Measurements from ENCODE around the gene DDX51. TPM values are rescaled to one million over a fixed set of nuclear protein-coding genes. Genes with fewer than 3 reads are reported as not detected.

Gene DDX51, protein sequence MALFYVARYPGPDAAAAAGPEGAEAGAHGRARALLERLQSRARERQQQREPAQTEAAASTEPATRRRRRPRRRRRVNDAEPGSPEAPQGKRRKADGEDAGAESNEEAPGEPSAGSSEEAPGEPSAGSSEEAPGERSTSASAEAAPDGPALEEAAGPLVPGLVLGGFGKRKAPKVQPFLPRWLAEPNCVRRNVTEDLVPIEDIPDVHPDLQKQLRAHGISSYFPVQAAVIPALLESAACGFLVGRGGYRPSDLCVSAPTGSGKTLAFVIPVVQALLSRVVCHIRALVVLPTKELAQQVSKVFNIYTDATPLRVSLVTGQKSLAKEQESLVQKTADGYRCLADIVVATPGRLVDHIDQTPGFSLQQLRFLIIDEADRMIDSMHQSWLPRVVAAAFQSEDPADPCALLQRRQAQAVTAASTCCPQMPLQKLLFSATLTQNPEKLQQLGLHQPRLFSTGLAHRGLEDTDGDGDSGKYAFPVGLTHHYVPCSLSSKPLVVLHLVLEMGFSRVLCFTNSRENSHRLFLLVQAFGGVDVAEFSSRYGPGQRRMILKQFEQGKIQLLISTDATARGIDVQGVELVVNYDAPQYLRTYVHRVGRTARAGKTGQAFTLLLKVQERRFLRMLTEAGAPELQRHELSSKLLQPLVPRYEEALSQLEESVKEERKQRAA
- total RNA-seq, result 18.0 TPM

- DNase-seq (ENCODE audit: low spot score), result peak; percentile 96
Observed at GRCh38 chr12:132144115-132144809, at the start of gene DDX51, which contains the start of gene NOC4L. DDX51 (minus strand) TSS chr12:132144319; CDS start chr12:132144296, 23 bp downstream. NOC4L (plus strand) TSS chr12:132144457; CDS start chr12:132144489, 32 bp downstream.

DNA sequence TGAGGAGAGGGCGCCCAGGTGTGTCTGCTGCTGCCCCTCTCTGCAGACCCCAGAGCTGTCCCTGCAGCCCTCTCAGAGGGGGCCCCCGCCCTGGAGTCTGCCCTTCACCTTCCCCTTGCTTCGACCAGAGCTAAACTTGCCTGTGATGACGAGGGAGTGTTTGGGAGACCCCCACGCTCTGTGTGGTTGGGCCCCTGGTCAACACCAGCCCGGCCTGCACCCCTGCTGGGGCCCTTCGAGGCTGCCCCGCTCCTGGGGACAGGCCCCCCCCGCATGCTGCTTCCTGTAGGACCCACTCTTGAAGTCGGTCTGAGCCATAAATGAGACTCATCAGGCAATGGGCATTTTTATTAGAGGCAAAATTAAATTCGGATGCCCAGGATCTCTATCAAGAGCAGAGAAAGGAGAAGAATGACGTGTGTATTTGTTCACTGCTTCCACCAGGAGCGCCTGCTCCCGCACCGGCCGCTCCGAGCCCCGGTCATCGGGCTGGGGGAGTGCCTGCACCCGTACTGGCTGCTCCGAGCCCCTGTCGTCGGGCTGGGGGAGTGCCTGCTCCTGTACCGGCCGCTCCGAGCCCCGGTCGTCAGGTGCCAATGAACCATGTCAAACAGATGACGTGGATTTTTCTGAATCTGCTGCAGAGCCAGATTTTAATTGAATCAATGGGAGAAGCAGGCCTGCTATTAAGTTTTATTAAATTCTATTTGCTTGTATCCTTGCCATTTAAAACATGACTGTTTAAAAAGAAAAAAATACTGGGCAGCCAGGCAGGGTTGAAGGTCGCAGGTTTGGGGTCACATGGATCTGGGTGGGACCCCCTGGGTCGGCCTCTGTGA, 47.8 kb upstream of the DDX51 start:
- no peak for DNase-seq (ENCODE audit: low spot score)

DNA sequence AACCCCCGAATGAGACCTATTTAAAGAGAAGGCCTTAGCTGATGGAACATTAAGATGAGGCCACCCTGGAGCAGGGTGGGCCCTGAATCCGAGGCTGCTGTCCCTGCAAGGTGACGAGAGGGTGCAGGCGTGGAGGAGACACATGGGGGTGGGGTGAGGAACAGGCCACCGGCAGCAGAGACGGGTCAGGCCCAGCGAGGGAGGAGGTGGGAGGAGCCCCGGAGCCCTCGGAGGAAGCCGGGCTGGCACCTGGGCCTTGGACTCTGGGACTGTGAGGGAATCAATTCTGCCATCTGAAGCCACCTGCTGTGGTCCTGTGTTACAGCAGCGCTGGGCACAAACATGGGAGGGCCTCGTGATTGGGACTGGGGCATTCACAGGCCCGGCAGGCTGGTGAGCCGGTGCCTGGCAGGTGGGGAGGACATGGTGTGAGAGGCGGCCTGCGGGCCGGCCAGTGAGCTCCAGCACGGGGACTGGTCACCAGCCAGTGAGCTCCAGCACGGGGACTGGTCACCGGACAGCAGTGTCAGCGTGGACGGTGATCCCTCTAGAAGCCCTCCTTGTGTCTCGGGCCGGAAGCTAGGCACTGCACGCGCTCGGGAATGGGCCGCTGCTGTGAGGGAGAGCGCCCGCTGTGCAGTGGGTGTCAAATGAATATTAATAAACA, 46.8 kb upstream of the DDX51 start:
- DNase-seq (ENCODE audit: low spot score), result no peak

- DNase-seq (ENCODE audit: low spot score), result no peak
Observed at GRCh38 chr12:132190012-132190755, 46.1 kb upstream of the DDX51 start.

DNA sequence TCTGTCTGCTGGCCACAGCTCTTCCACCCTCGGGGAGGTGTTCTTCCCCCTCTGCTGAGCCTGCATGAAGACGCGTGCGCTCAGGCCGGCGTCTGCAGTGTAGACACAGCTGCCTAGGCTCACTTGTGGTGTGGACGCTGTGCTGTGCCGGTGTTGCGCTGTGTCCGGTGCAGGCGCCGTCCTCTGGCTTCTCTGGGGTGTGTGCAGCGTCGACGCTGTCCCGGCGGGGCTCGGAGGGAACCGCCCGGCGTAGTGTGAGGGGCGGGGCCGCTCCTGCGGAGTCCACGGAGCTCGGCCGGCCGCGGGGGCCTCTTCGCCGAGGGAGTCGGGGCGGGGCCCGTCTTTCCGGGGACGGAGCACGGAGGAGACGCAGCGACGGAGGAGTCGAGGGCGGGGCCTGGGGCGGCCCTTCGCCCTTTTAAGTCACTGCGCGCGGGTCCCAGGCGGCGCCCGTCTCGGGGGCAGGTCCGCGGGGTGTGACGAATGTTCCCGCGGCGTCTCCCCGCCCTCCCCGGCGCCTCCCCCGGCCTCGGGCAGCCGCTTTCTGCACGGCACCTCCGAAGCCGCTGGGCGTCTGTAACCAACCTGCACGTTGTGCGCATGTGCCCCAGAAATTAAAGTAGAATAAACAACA, 45.4 kb upstream of the DDX51 start:
- DNase-seq (ENCODE audit: low spot score), result peak; percentile 94

DNA sequence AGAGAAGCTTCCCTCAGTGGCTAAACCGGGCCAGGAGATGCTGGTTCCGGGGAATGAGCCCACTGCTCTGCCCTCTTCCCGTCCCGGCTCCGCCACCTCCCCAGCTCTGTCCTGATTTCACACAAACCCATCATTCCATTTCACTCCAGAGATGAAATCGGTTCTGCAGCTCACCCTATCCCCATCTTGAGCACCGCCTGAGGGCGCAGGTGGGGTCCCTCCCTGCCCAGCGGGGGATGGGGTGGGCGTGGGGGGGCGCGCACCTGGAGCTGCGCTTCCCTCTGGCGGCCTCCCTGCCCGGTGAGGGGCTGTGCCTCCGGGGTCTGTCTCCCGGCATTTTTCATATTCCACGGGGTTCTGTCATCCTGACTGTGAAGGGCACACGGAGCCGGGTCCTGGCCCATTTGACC, 44.8 kb upstream of the DDX51 start:
- DNase-seq (ENCODE audit: low spot score), result no peak

- DNase-seq (ENCODE audit: low spot score), result no peak
Observed at GRCh38 chr12:132188451-132188901, 44.4 kb upstream of the DDX51 start.

DNA sequence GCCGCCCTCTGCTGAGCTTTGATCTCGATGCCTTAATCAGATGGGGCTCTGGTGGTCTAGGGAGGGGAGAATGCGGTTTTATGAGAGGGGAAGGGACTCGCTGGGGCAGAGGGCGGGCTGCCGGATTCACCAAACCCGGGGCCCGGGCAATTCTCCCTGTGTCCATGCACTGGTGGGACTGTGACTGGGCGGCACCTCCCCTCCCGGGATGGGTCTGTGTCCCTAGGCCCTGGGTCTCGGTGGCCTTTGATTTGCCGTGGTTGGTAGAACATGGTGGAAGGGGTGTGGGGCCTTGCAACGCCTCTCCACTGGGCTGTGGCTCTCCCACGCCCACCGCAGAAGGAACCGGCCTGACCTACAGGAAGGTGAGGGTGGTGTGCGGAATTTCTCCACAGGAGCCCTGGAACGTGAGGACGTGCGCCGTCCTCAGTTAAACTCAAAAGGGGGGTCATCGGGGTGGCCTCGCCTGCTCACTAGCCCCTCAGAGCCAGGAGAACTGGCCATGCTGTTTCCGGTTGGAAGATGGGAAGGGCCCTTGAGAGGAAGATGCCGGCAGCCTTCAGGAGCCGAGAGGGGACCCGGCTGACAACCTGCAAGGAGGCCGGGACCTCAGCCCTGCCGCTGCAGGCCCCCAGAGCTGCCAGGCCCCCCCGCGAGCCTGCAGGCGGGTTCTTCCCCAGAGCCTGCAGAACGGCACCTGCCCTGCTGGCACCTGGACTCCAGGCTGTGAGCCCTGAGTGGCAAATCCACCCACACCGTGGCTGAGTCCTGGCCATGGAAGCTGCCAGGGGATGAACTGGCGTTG, 43.7 kb upstream of the DDX51 start:
- DNase-seq (ENCODE audit: low spot score), result no peak

DNA sequence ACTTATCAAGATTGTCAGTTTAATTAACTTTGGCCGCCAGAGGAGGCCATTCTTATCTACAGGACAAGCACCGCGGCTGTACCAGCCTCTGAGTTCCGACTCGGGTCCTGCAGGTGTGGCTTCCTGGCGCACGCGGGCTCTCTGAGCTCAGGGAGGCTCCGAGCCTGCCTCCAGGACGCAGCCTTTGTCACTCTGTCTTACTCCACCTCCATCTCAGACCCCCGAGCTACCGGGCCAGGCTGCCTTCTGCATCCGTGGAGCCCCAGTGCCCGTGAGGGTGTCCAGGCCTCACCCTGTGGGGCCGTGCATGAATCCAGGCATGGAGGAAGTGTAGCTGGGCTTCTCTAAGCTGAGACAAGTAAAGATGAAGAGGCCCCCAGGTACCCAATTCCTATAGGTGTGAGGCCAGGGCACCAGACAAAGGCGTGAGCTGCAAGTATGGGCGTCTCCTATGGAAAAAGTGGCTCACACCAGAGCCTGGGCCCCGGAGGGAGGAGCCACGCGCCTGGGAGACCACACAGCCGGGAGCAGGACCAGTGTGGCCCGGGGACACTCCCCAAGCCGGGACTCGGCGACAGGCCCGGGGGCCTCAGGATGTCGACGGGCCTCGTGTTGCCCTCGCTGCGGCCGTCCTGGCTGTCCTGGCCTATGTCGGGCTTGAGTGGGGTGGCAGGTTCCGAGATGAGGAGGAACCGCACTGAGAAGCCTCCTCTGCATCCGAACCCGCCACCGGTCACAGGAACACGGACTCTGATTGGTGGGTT, 42.9 kb upstream of the DDX51 start:
- no peak for DNase-seq (ENCODE audit: low spot score)

DNA sequence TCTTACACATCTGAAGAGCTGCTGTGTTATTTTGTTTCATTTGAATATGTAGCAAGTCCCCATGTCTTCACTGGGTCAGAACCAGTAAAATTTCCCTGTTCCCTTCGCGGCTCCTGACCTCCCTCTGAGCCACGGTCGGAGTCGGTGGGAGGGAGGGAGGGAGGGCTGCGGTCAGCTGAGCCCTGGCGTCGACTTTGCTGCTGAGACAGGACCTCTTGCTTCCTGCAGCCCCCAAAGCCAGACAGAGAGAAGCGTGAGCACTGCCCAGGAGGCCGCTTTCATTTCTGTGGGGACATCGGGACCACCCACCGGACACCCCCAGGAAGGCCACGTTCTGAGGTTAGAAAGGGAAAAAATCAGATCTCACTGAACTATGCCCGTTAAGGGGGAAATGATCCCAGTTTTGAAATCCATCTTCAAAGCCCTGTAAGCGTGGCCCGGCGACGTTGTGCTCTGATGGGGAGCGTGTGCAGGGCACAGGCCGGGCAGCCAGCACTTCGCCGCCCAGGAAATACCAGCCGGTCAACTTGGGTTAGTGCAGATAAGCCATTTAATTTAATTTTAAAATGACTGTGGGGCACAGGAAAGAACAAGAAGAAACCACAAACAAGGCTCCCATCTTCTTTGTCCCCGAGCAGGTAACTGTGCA, 42.2 kb upstream of the DDX51 start:
- DNase-seq (ENCODE audit: low spot score), result no peak

DNA sequence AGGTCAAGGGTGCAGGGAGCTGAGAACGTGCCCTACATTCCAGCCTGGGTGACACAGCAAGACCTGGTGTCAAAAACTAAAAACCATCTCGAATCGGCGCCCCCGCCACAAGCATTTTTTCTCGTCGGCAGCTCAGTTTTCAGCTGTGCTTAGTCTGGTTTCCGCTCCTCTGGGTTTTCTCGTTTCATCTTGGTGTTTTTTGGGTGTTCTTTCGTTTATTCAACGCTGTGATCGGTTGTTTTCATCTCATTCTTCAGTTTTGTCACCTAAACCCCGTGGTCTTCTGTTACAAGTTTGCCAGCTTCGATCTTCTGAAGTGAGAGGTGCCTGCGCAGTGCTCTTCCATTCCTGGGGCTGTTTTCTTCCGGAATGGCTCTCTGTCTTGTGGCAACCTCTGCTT, 41.6 kb upstream of the DDX51 start:
- DNase-seq (ENCODE audit: low spot score), result no peak

DNA sequence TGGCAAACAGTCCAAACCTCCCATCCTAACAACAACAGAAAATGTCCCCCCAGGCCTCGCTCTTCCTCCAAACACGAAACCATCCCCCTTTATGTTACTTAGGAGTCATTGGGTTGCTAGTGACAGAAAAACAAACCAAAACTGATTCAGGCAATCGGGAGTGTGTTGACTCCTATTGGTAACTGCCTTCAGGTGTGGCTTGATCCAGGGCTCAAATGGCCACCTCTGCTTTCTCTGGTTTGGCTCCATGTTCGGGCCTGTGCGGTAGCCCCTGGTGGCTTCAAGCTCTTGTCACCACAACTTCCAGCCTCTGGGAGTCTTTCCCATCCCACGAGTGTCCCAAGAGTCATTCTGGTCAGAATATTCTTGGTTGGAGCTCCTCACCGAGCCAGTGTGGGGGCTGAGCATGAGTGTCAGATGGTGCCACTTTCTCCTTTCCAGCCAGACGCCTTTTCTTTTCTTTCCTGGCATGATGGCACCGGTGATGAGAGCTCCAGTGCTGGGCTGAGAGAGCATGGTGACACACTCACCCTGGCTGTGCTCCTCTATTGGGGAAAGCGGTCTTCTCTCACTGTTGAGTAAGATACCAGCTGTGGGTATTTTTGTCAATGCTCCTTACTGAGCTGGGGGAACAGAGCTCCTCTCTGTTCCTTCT, 38.7 kb upstream of the DDX51 start:
- no peak for DNase-seq (ENCODE audit: low spot score)

DNA sequence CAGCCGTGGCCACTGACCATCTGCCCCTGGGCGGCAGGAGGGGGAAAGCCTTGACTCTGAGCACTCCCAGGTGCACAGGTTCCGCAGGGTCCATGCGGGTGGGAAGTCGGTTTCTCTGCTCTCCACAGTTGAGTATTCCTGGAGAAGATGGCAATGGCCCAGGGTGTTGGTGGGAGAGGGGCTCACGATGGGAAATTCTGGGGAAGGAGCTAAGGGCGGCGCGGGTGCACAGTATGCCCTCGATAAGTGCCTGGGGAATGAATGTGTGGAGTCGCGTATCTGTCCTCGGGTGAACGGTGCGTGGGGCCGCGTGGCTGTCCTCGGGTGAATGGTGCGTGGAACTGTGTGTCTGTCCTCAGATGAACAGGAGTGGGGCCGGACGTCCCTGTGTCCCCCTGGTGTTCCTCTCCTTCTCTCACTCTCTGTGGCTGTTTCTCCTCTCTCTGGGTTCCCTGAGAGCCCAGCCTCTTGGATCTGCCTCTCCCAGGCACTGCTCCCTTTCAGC, 38.1 kb upstream of the DDX51 start:
- no peak for DNase-seq (ENCODE audit: low spot score)

DNA sequence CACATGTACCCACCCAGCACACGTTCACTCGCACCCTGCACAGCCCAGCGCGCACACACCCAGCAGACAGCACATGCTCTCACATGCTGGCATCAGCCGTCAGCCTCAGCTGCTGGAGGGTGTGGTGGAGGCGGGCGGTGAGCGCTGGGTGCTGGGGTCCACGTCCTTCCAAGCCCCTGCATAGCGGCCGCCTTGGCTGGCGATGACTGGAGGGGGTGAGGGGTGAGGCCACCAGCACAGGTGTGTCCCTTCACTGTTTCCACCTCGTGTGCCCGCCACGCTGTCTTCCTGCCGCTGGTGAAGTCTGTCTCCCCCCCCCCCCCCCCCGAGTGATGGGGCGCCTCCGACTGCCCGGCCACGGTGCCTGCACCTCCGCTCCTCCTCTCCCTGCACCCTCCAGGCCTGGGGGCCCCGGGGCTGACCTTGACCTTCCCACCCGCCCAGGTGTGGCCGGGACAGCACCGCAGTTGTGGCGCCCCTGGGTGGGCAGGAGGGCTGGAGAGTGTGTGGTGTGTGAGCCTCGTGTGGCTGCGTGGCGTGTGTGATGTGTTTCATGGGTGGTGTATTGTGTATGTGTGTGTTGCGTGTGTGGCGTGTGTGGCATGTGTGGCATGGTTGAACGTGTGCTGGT, 37.6 kb upstream of the DDX51 start:
- DNase-seq (ENCODE audit: low spot score), result no peak

- DNase-seq (ENCODE audit: low spot score), result no peak
Observed at GRCh38 chr12:132180648-132181546, 36.8 kb upstream of the DDX51 start.
